Activated naive CD4-positive, alpha-beta T cell treated with anti-CD3 and anti-CD28 coated beads for 36 hours (primary cell): Measurements from ENCODE around the gene ODAD4. TPM values are rescaled to one million over a fixed set of nuclear protein-coding genes. Genes with fewer than 3 reads are reported as not detected.
"Not testable (repeated sequence)": the region's sequence is repeated elsewhere in the genome, so short reads cannot be mapped to it uniquely, and the experiment has no call there.

Experiments
- CTCF ChIA-PET: fragments of 350-600 bp; sonication (Branson Sonifier 250); formaldehyde crosslinking; loops from one replicate; lab custom pipeline; 2021; ENCODE audit warnings: antibody characterized with exemption; lab: Charles Lee
- DNase-seq: peaks from one replicate; pipeline ENCODE4 v3.0.0-alpha.2; 2020
- H3K27ac Mint-ChIP-seq: one replicate; pipeline ENCODE4 v1.8.0; 2021; ENCODE audit warnings: mild to moderate bottlenecking, mixed read lengths
- H3K27me3 Mint-ChIP-seq: one replicate; pipeline ENCODE4 v1.8.0; 2021; ENCODE audit warnings: low read depth, mixed read lengths
- H3K36me3 Mint-ChIP-seq: one replicate; pipeline ENCODE4 v1.8.0; 2021; ENCODE audit warnings: low read depth, mixed read lengths
- H3K4me1 Mint-ChIP-seq: one replicate; pipeline ENCODE4 v1.8.0; 2021; ENCODE audit warnings: low read depth, mixed read lengths
- H3K4me3 Mint-ChIP-seq: one replicate; pipeline ENCODE4 v1.8.0; 2021; ENCODE audit warnings: mild to moderate bottlenecking, moderate library complexity, mixed read lengths
- H3K9me3 Mint-ChIP-seq: one replicate; pipeline ENCODE4 v1.8.0; 2021; ENCODE audit warnings: mixed read lengths
- intact Hi-C: fragments of 100-400 bp; cut with micrococcal nuclease; formaldehyde crosslinking; loops from one replicate; pipeline ENCODE4 v1.15.1; 2023
- total RNA-seq, 2 experiments: library from RNA; stranded (reverse); gene quantifications; one replicate each; pipeline ENCODE4 v1.2.3, GENCODE V29; 2021

The ODAD4 gene
- total RNA-seq, 2 experiments from 2014 or later: 0.55 to 0.79 TPM

DNA sequence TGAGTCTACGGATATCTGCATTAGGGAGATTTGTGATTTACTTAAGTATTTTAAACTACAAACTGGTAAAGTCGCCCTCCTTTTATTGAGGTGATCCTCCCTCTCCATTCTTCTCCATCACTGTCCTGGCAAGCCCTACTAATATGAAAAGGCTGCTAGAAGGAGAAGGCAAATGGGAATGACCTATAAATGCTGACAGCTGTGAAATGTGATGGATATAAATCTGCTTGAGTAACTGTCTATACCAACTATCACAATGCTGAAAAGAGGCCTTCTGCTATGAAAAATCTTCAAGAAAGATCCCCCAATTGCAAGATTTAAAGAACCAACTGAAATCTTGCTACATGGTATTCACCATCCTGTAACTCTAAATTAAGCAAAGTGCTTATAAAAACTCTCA, 71.3 kb downstream of the ODAD4 start:
- no peaks in the 10 kb centered on the region for H3K9me3 Mint-ChIP-seq
- peaks cover 29% of the 10 kb centered on the region for H3K4me1 Mint-ChIP-seq
- intact Hi-C loops: no loop called here
- H3K36me3 Mint-ChIP-seq: peaks cover 16% of the 10 kb centered on the region
- DNase-seq: no peak
- CTCF ChIA-PET: no interaction called here
- no peak overlapping the region for H3K4me3 Mint-ChIP-seq
- H3K27me3 Mint-ChIP-seq: no peaks in the 10 kb centered on the region
- H3K27ac Mint-ChIP-seq: no peak overlapping the region

DNA sequence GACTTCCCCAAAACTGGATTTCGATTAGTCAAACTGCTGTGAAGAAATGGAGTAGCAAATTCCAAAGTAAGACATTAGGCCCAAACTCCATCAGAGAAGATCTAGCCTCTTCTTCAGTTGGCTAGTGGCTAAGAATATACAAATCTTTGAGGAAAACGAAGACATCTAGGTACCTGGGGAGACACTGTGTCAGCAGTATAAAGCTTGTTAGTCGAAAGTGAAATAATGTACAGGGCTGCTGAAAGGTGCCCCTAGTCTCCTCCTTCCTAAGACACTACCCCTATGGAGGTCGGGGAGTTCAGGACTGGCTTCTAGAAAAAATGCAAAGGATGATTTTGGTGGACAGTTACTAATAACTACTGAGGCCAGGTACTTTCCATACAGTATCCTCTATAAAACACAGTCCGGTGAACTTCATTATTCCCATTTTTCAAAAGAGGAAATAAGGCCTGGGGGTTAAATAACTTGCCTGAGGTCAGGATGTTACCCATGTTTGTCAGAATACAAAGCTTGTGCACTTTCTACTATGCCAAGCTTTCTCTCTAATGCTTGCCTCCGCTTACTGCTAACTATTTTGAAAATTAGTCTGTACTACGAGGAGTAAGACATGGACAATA, 71.9 kb downstream of the ODAD4 start:
- Mint-ChIP-seq H3K9me3 (no peaks in the 10 kb centered on the region), H3K36me3 (peaks cover 15% of the 10 kb centered on the region), H3K4me3 (no peak overlapping the region), H3K27me3 (no peaks in the 10 kb centered on the region), H3K4me1 (peaks cover 28% of the 10 kb centered on the region), H3K27ac (no peak overlapping the region)
- CTCF ChIA-PET: interaction anchor here (0.6 to 1.2 kb wide), 3 partner anchors 10 to 74 kb away, joined by 3 read pairs; partner anchors contain the start of gene NKIRAS2
- no peak for DNase-seq
- intact Hi-C loops: no loop called here

DNA sequence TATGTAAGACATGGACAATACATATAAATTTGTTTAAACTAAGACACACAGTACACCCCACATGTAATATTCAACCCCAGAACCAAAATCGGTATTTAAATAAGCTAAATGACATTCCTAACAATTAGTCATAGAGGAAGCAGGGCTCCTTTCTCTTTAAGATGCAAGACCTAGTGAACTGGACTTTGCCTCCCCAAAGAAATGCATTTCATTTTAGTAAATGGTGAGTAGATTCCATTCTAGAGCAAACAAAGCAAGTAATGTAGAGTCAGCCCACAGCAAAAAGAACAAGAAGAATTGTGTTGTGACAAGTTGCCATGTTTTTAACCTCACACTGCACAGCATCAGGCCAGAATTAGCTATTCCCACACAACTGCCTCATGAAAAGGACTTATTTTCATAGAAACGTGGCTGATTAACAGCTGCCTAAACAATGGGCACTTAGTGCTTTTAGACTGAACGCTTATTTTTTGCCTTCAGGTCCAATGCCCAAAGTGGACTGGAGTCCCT, 72.4 kb downstream of the ODAD4 start:
- H3K4me1 Mint-ChIP-seq: peaks cover 28% of the 10 kb centered on the region
- CTCF ChIA-PET: interaction anchor here (0.6 to 1.2 kb wide), 3 partner anchors 11 to 74 kb away, joined by 3 read pairs; partner anchors contain the start of gene NKIRAS2
- no peak for DNase-seq
- peaks cover 13% of the 10 kb centered on the region for H3K36me3 Mint-ChIP-seq
- intact Hi-C loops: no loop called here
- H3K4me3 Mint-ChIP-seq: no peak overlapping the region
- H3K27ac Mint-ChIP-seq: no peak overlapping the region
- H3K27me3 Mint-ChIP-seq: no peaks in the 10 kb centered on the region
- no peaks in the 10 kb centered on the region for H3K9me3 Mint-ChIP-seq

DNA sequence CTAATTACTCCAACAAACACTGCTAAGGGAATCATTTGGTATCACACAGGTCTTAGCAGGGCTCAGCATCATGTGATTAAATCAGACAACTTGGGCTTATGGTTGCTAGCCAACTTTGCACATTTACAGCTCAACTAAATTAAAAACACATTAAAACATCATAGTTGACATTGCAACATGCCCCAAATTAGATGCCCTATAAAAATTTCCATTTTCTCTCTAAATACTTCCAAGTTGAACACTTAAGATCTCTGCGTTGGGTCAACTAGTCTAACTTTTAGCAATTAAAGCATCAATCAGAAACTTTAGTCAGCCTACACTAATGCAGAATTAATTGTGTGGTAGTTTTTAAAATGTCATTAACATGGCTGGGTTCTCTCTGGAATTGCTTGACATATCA, 74.7 kb downstream of the ODAD4 start:
- no peaks in the 10 kb centered on the region for H3K9me3 Mint-ChIP-seq
- DNase-seq: no peak
- no peak overlapping the region for H3K27ac Mint-ChIP-seq
- H3K27me3 Mint-ChIP-seq: no peaks in the 10 kb centered on the region
- intact Hi-C loops: no loop called here
- H3K4me1 Mint-ChIP-seq: peaks cover 40% of the 10 kb centered on the region
- H3K4me3 Mint-ChIP-seq: no peak overlapping the region
- H3K36me3 Mint-ChIP-seq: peaks cover 13% of the 10 kb centered on the region
- CTCF ChIA-PET: interaction anchor here (0.8 to 2.3 kb wide), 4 partner anchors 12 to 42 kb away, joined by 3 to 11 read pairs (median 6); partner anchors contain the start of genes DNAJC7 and NKIRAS2

DNA sequence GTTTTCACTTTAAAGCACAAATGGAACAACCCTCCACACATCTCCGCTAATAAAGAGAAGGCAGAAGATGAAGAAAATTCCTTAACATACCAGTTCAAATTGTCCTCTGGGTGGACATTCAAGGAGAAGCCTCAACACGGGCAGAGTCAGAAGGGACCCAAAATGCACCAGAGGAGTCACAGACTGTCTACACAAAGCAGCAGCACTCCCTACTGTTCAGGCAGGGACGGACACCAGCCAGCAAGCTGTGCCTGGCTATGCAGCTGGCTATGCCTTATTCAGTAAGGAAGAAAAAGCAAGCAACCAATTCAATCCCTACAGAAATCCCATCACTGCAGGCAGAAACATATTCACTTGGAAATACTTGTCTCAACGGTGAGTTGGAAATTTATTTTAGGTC, 78.8 kb downstream of the ODAD4 start:
- peak overlapping the region; percentile 66 for H3K27ac Mint-ChIP-seq
- H3K27me3 Mint-ChIP-seq: no peaks in the 10 kb centered on the region
- no peaks in the 10 kb centered on the region for H3K9me3 Mint-ChIP-seq
- CTCF ChIA-PET: interaction anchor here (1.1 kb wide), 1 partner anchor 46 kb away, joined by 3 read pairs; no protein-coding TSS in a partner anchor
- peaks cover 59% of the 10 kb centered on the region for H3K4me1 Mint-ChIP-seq
- H3K4me3 Mint-ChIP-seq: no peak overlapping the region
- DNase-seq: peak; percentile 25
- intact Hi-C loops: no loop called here
- peaks cover 10% of the 10 kb centered on the region for H3K36me3 Mint-ChIP-seq

DNA sequence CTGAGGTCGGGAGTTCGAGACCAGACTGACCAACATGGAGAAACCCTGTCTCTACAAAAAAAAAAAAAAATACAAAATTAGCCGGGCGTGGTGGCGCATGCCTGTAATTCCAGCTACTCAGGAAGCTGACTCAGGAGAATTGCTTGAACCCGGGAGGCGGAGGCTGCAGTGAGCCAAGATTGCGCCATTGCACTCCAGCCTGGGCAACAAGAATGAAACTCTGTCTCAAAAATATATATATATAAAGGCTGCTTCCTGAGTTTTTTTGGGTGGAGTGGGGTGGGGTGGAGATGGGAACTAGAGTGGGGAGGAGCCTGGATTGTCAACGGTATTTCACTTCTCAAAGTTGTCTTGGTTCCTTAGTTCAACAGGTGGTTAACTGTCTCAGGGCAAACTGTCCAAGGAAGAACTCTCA, 79.9 kb downstream of the ODAD4 start:
- H3K4me3 Mint-ChIP-seq, CTCF ChIA-PET, H3K27ac Mint-ChIP-seq, intact Hi-C loops, H3K27me3 Mint-ChIP-seq, H3K9me3 Mint-ChIP-seq, DNase-seq: not testable (repeated sequence)
- peaks cover 57% of the 10 kb centered on the region for H3K4me1 Mint-ChIP-seq
- H3K36me3 Mint-ChIP-seq: peaks cover 14% of the 10 kb centered on the region

DNA sequence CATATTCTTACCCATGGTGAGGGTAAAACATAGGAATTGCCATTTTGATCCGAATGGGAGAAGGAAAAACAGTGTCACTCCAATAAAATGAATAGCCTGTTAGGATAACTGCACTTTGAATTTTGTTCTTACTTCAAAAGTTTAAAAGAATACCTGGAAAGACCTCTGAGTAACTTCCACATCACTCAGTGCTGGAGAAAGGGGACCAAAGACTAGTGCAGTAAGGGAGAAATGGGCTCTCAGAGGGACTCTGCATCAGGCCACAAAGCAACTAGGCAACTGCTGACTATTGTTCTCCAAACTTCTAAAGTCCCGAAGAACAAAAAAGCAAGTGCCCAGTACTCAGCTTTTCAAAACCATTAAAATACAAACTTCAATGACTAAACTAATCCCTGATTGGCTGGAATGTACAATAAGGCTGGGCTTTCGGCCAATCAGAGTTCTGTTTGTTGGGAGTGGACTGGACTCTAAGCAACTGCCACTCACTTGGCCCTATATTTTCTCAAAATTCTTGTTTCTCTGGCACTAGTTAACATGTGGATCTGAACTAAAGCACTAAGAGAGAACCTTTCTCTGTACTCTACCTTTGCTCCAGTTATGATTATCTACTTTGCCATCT, 80.6 kb downstream of the ODAD4 start:
- Mint-ChIP-seq H3K36me3 (peaks cover 16% of the 10 kb centered on the region), H3K4me3 (no peak overlapping the region), H3K27me3 (no peaks in the 10 kb centered on the region), H3K4me1 (peaks cover 61% of the 10 kb centered on the region), H3K9me3 (no peaks in the 10 kb centered on the region), H3K27ac (no peak overlapping the region)
- intact Hi-C loops: no loop called here
- CTCF ChIA-PET: interaction anchor here (1.1 kb wide), 1 partner anchor 9 kb away, joined by 3 read pairs; the partner anchor contains the start of gene NKIRAS2
- DNase-seq: peak; percentile 16

DNA sequence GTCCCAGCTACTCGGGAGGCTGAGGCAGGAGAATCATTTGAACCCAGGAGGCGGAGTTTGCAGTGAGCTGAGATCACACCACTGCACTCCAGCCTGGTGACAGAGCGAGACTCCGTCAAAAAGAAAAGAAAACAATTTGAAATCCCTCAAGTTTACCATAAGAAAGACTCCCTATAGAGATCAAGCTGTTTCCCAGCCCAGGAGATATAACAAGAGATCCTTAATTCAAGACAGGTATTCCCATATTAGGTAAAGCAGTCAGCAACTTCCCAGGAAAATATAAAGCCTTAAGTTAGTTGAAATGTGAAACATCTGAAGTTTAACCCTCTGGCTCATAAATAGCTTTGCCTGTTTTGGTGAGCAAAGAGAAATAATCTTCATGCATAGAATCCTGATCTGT, 81.9 kb downstream of the ODAD4 start:
- peaks cover 20% of the 10 kb centered on the region for H3K36me3 Mint-ChIP-seq
- H3K9me3 Mint-ChIP-seq, intact Hi-C loops: not testable (repeated sequence)

DNA sequence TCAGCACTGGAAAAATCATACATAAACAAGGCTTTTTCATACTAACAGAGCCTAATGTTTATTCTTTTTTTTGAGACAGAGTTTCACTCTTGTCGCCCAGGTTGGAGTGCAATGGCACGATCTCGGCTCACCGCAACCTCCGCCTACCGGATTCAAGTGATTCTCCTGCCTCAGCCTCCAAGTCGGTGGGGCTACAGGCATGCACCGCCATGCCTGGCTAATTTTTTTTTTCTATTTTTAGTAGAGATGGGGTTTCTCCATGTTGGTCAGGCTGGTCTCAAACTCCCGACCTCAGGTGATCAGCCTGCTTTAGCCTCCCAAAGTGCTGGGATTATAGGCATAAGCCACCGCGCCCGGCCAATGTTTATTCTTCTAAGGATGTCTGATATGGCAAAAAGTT, 83.3 kb downstream of the ODAD4 start:
- H3K4me3 Mint-ChIP-seq, DNase-seq, intact Hi-C loops, H3K27me3 Mint-ChIP-seq, H3K9me3 Mint-ChIP-seq, H3K27ac Mint-ChIP-seq: not testable (repeated sequence)
- Mint-ChIP-seq H3K36me3 (peaks cover 20% of the 10 kb centered on the region), H3K4me1 (peaks cover 70% of the 10 kb centered on the region)
- CTCF ChIA-PET: interaction anchor here (1.7 kb wide), 1 partner anchor 12 kb away, joined by 4 read pairs; no protein-coding TSS in a partner anchor

More for the DNA sequence above, 81.9 kb downstream of the ODAD4 start:
- CTCF ChIA-PET: interaction anchor here (0.9 to 1.7 kb wide), 3 partner anchors 8 to 49 kb away, joined by 3 to 4 read pairs (median 3); partner anchors contain the start of gene NKIRAS2
- H3K4me1 Mint-ChIP-seq: peaks cover 61% of the 10 kb centered on the region
- H3K4me3 Mint-ChIP-seq, DNase-seq, H3K27ac Mint-ChIP-seq, H3K27me3 Mint-ChIP-seq: not testable (repeated sequence)

Other genes starting within 250 kb of the ODAD4 start
- 1,000 to 10,000 TPM; 1,206 to 1,253 TPM for gene EIF1, start 241.7 kb upstream of the ODAD4 start, total RNA-seq
- not detected for gene GAST, start 218.3 kb upstream of the ODAD4 start, total RNA-seq
- not detected for gene HAP1, start 196.0 kb upstream of the ODAD4 start, total RNA-seq
- gene JUP, start 143.9 kb upstream of the ODAD4 start, total RNA-seq: under 1 TPM; 0.27 to 0.33 TPM
- gene P3H4, start 118.7 kb upstream of the ODAD4 start, total RNA-seq: 1 to 10 TPM; 1.2 to 1.5 TPM
- gene FKBP10, start 117.6 kb upstream of the ODAD4 start, total RNA-seq: under 1 TPM in 1 of 2 experiments, not detected in 1; 0.36 TPM
- 10 to 100 TPM; 25.9 to 28.1 TPM for gene NT5C3B, start 94.4 kb upstream of the ODAD4 start, total RNA-seq
- not detected for gene KLHL10, start 92.8 kb upstream of the ODAD4 start, total RNA-seq
- 1 to 10 TPM; 8.9 to 9.6 TPM for gene KLHL11, start 65.2 kb upstream of the ODAD4 start, total RNA-seq
- gene ACLY, start 11.7 kb upstream of the ODAD4 start, total RNA-seq: 100 to 1,000 TPM; 153 to 161 TPM
- 10 to 100 TPM; 58.4 to 59.1 TPM for gene CNP, start 36.2 kb downstream of the ODAD4 start, total RNA-seq
- 10 to 100 TPM; 74.5 to 76.3 TPM for gene DNAJC7, start 86.8 kb downstream of the ODAD4 start, total RNA-seq
- gene NKIRAS2, start 89.5 kb downstream of the ODAD4 start, total RNA-seq: 10 to 100 TPM; 12.4 to 13.2 TPM
- under 1 TPM; 0.20 to 0.31 TPM for gene C17orf113, start 120.0 kb downstream of the ODAD4 start, total RNA-seq
- under 1 TPM; 0.36 to 0.77 TPM for gene ZNF385C, start 167.9 kb downstream of the ODAD4 start, total RNA-seq
- 10 to 100 TPM; 44.4 to 46.3 TPM for gene DHX58, start 182.1 kb downstream of the ODAD4 start, total RNA-seq
- 10 to 100 TPM; 57.3 to 59.0 TPM for gene KAT2A, start 190.8 kb downstream of the ODAD4 start, total RNA-seq
- not detected for gene HSPB9, start 192.2 kb downstream of the ODAD4 start, total RNA-seq
- gene RAB5C, start 224.4 kb downstream of the ODAD4 start, total RNA-seq: 10 to 100 TPM; 32.5 to 36.6 TPM